HEK293 (cell line): ENCODE data around the gene ORM2.

Source experiments
- CTCF ChIA-PET: fragments of 350-600 bp; formaldehyde crosslinking; extraction: SDS; loops from one replicate; lab custom pipeline; 2021; ENCODE audit warnings: antibody characterized with exemption; lab: Yijun Ruan, JAX
- POLR2A ChIA-PET: fragments of 300-600 bp; formaldehyde crosslinking; extraction: SDS; loops from one replicate; lab custom pipeline; 2020; ENCODE audit warnings: antibody characterized with exemption, inconsistent platforms; lab: Yijun Ruan, JAX
- H3K27ac ChIP-seq: fragments of 200-500 bp; sonication (Bioruptor generic); 2 replicates; pipeline ENCODE4 v1.5.1; 2014; ENCODE audit warnings: low read depth, low read length, control low read depth, inconsistent platforms; ENCODE audit errors: extremely low read depth
- H3K36me3 ChIP-seq, 2 experiments: fragments of 200-500 bp in 1 of 2; sonication (Bioruptor generic) in 1 of 2; 1 replicate in 1 of 2; 2 replicates in 1 of 2; pipeline ENCODE4 v1.5.1; 2014 to 2017; ENCODE audit warnings: inconsistent platforms in 2 of 2, low read length in 2 of 2; ENCODE audit not compliant: control insufficient read depth in 2 of 2, insufficient read depth in 1 of 2
- H3K4me1 ChIP-seq: fragments of 200-500 bp; sonication (Bioruptor generic); 2 replicates; pipeline ENCODE4 v1.5.1; 2014; ENCODE audit warnings: mild to moderate bottlenecking, low read length, inconsistent platforms; ENCODE audit not compliant: control insufficient read depth, insufficient read depth
- H3K4me3 ChIP-seq: 2 replicates; pipeline ENCODE4 v1.5.1; 2011; ENCODE audit warnings: low read depth, mild to moderate bottlenecking, control low read depth, low read length, moderate library complexity
- H3K9me3 ChIP-seq: fragments of 200-500 bp; sonication (Bioruptor generic); 2 replicates; pipeline ENCODE4 v1.5.1; 2014; ENCODE audit warnings: low read depth, low read length, inconsistent platforms; ENCODE audit not compliant: control insufficient read depth, insufficient read depth
- FEZF1 ChIP-seq: fragments of 450-650 bp; formaldehyde crosslinking; IDR thresholded peaks from 2 replicates; pipeline ENCODE4 v1.5.1; 2016; ENCODE audit warnings: missing biosample characterization, missing genetic modification characterization
- KLF16 ChIP-seq: fragments of 450-650 bp; formaldehyde crosslinking; IDR thresholded peaks from 2 replicates; pipeline ENCODE4 v1.5.1; 2017; ENCODE audit warnings: missing biosample characterization, missing genetic modification characterization
- KLF9 ChIP-seq: fragments of 450-650 bp; formaldehyde crosslinking; IDR thresholded peaks from 2 replicates; pipeline ENCODE4 v1.5.1; 2016; ENCODE audit warnings: missing biosample characterization, missing genetic modification characterization, low read depth
- OSR2 ChIP-seq: fragments of 450-650 bp; formaldehyde crosslinking; IDR thresholded peaks from 2 replicates; pipeline ENCODE4 v1.5.1; 2016; ENCODE audit warnings: missing biosample characterization, missing genetic modification characterization
- RBAK ChIP-seq: fragments of 450-650 bp; formaldehyde crosslinking; IDR thresholded peaks from 2 replicates; pipeline ENCODE4 v1.5.1; 2016; ENCODE audit warnings: missing biosample characterization, missing genetic modification characterization
- ZBTB20 ChIP-seq: fragments of 450-650 bp; formaldehyde crosslinking; IDR thresholded peaks from 2 replicates; pipeline ENCODE4 v1.5.1; 2016; ENCODE audit warnings: missing biosample characterization, missing genetic modification characterization
- ZNF10 ChIP-seq: fragments of 450-650 bp; formaldehyde crosslinking; IDR thresholded peaks from 2 replicates; pipeline ENCODE4 v1.5.1; 2017; ENCODE audit warnings: missing biosample characterization, missing genetic modification characterization
- ZNF157 ChIP-seq: fragments of 450-650 bp; formaldehyde crosslinking; IDR thresholded peaks from 2 replicates; pipeline ENCODE4 v1.5.1; 2016; ENCODE audit warnings: missing biosample characterization, missing genetic modification characterization
- ZNF214 ChIP-seq: fragments of 450-650 bp; formaldehyde crosslinking; IDR thresholded peaks from 2 replicates; pipeline ENCODE4 v1.5.1; 2017; ENCODE audit warnings: missing biosample characterization, mild to moderate bottlenecking, missing genetic modification characterization, borderline replicate concordance
- ZNF302 ChIP-seq: fragments of 450-650 bp; formaldehyde crosslinking; IDR thresholded peaks from 2 replicates; pipeline ENCODE4 v1.5.1; 2016; ENCODE audit warnings: missing biosample characterization, missing genetic modification characterization, low read depth
- ZNF324 ChIP-seq: fragments of 450-650 bp; formaldehyde crosslinking; IDR thresholded peaks from 2 replicates; pipeline ENCODE4 v1.5.1; 2016; ENCODE audit warnings: missing biosample characterization, missing genetic modification characterization
- ZNF366 ChIP-seq: fragments of 450-650 bp; formaldehyde crosslinking; conservative IDR thresholded peaks from 2 replicates; pipeline ENCODE4 v1.5.1; 2016; ENCODE audit warnings: missing biosample characterization, missing genetic modification characterization
- ZNF48 ChIP-seq: fragments of 450-650 bp; formaldehyde crosslinking; IDR thresholded peaks from 2 replicates; pipeline ENCODE4 v1.5.1; 2016; ENCODE audit warnings: missing biosample characterization, missing genetic modification characterization
- ZNF558 ChIP-seq: fragments of 450-650 bp; formaldehyde crosslinking; IDR thresholded peaks from 2 replicates; pipeline ENCODE4 v1.5.1; 2016; ENCODE audit warnings: missing biosample characterization, missing genetic modification characterization
- ZNF654 ChIP-seq: fragments of 450-650 bp; formaldehyde crosslinking; IDR thresholded peaks from 2 replicates; pipeline ENCODE4 v1.5.1; 2016; ENCODE audit warnings: low read depth, missing biosample characterization, missing genetic modification characterization
- ZNF707 ChIP-seq: fragments of 450-650 bp; formaldehyde crosslinking; IDR thresholded peaks from 2 replicates; pipeline ENCODE4 v1.5.1; 2016; ENCODE audit warnings: missing biosample characterization, missing genetic modification characterization
- ZSCAN30 ChIP-seq: fragments of 450-650 bp; IDR thresholded peaks from 2 replicates; pipeline ENCODE4 v1.5.1; 2018; ENCODE audit warnings: missing biosample characterization, mild to moderate bottlenecking, missing genetic modification characterization, moderate library complexity
- TF ChIP-seq, protein P1 (sequence below): sonication (generic); formaldehyde crosslinking; IDR thresholded peaks from 2 replicates; pipeline ENCODE4 v1.8.1; 2022; ENCODE audit warnings: mild to moderate bottlenecking, moderate library complexity, missing genetic modification reagents
- TF ChIP-seq, protein P2 (sequence below): fragments of 450-650 bp; formaldehyde crosslinking; IDR thresholded peaks from 2 replicates; pipeline ENCODE4 v1.5.1; 2016; ENCODE audit warnings: missing biosample characterization, missing genetic modification characterization
- TF ChIP-seq, protein P3 (sequence below): fragments of 450-650 bp; formaldehyde crosslinking; IDR thresholded peaks from 2 replicates; pipeline ENCODE4 v1.5.1; 2016; ENCODE audit warnings: missing biosample characterization, missing genetic modification characterization, low read depth
- TF ChIP-seq, protein P4 (sequence below): fragments of 450-650 bp; formaldehyde crosslinking; IDR thresholded peaks from 2 replicates; pipeline ENCODE4 v1.5.1; 2016; ENCODE audit warnings: missing biosample characterization, missing genetic modification characterization
- TF ChIP-seq, protein P5 (sequence below): fragments of 450-650 bp; formaldehyde crosslinking; IDR thresholded peaks from 2 replicates; pipeline ENCODE4 v1.5.1; 2016; ENCODE audit warnings: missing biosample characterization, missing genetic modification characterization
- TF ChIP-seq, protein P6 (sequence below): fragments of 450-650 bp; formaldehyde crosslinking; IDR thresholded peaks from 2 replicates; pipeline ENCODE4 v1.5.1; 2016; ENCODE audit warnings: missing biosample characterization, missing genetic modification characterization

The ORM2 gene

DNA sequence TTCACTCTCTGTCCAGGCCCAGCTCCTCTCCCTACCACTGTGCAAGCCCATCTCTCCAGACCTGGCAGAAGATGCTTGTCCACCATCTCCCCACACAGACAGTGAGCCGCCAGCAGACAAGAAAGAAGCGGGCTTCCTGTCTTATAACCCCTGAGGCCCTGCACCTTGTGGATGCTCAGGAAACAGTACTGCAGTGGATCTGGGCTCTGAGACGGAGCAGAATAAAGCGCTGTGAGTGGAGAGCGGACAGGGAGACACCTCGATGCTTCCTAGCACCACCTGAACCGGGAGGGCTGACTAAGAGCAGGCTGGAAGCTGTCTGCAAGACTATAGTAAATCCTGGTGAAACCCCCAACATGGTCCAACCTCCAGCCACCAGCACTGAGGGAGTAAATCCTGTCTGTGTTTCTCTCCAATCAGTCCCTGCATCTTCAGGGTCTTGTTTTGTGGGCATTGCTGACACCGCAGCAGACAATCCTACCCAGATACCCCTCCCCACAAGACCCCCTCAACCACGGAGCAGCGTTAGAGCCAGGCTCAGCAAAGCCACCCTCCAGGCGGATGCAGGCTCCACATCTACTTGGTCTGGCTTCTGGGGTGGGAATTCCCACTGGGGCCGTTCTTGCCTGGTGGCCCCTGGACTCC, 18.7 kb downstream of the ORM2 start (continued):
- TF ChIP-seq OSR2 (tag by site-specific recombination) (no peak), ZNF324 (tag by site-specific recombination) (no peak), ZNF157 (tag by site-specific recombination) (no peak)
- TF ChIP-seq, protein P1, sequence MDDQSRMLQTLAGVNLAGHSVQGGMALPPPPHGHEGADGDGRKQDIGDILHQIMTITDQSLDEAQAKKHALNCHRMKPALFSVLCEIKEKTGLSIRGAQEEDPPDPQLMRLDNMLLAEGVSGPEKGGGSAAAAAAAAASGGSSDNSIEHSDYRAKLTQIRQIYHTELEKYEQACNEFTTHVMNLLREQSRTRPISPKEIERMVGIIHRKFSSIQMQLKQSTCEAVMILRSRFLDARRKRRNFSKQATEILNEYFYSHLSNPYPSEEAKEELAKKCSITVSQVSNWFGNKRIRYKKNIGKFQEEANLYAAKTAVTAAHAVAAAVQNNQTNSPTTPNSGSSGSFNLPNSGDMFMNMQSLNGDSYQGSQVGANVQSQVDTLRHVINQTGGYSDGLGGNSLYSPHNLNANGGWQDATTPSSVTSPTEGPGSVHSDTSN (CRISPR knock-in tag), result no peak
- TF ChIP-seq, protein P2, sequence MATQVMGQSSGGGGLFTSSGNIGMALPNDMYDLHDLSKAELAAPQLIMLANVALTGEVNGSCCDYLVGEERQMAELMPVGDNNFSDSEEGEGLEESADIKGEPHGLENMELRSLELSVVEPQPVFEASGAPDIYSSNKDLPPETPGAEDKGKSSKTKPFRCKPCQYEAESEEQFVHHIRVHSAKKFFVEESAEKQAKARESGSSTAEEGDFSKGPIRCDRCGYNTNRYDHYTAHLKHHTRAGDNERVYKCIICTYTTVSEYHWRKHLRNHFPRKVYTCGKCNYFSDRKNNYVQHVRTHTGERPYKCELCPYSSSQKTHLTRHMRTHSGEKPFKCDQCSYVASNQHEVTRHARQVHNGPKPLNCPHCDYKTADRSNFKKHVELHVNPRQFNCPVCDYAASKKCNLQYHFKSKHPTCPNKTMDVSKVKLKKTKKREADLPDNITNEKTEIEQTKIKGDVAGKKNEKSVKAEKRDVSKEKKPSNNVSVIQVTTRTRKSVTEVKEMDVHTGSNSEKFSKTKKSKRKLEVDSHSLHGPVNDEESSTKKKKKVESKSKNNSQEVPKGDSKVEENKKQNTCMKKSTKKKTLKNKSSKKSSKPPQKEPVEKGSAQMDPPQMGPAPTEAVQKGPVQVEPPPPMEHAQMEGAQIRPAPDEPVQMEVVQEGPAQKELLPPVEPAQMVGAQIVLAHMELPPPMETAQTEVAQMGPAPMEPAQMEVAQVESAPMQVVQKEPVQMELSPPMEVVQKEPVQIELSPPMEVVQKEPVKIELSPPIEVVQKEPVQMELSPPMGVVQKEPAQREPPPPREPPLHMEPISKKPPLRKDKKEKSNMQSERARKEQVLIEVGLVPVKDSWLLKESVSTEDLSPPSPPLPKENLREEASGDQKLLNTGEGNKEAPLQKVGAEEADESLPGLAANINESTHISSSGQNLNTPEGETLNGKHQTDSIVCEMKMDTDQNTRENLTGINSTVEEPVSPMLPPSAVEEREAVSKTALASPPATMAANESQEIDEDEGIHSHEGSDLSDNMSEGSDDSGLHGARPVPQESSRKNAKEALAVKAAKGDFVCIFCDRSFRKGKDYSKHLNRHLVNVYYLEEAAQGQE (tag by site-specific recombination), result no peak
- TF ChIP-seq, protein P3, sequence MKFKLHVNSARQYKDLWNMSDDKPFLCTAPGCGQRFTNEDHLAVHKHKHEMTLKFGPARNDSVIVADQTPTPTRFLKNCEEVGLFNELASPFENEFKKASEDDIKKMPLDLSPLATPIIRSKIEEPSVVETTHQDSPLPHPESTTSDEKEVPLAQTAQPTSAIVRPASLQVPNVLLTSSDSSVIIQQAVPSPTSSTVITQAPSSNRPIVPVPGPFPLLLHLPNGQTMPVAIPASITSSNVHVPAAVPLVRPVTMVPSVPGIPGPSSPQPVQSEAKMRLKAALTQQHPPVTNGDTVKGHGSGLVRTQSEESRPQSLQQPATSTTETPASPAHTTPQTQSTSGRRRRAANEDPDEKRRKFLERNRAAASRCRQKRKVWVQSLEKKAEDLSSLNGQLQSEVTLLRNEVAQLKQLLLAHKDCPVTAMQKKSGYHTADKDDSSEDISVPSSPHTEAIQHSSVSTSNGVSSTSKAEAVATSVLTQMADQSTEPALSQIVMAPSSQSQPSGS, result no peak

DNA sequence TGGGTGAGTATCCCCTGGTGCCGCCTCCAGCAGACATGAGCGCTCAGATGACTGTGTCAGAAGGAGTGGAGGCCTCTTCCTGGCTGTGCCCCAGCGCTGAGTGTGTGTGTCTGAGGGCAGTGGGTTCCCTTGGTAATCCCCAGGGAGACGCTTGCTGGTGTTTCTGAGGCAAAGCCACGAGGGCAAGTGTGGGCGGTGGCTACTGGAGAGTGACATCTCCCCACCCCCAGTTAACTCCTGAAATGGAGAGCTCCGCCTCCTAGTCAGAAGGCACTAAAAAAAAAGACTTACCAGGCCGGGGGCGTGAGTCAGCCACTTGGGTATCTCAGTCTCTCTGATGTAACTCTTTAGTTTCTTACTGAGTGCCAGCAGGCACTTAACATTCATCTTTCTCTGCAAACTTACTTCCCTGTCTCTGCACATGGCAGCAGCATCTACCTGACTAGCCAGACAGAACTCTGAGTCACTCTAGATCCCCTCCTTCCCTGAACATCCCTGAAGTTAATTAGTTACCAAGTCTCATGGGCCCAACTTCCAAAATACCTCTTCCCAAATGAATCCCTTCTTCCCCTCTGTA, 19.3 kb downstream of the ORM2 start:
- Histone ChIP-seq H3K27ac (peak overlapping the region; percentile 53; the same call in 1 of the 2 replicates), H3K9me3 (no peaks in the 10 kb centered on the region), H3K4me1 (peaks cover 8% of the 10 kb centered on the region), H3K36me3 (no peaks in the 10 kb centered on the region), H3K4me3 (no peak overlapping the region)
- ChIA-PET POLR2A (interaction anchor here (0.7 kb wide), 1 partner anchor 20 kb away, joined by 3 read pairs; no protein-coding TSS in a partner anchor), CTCF (interaction anchor here (0.8 to 1.0 kb wide), 2 partner anchors 10 to 666 kb away, joined by 3 to 4 read pairs; no protein-coding TSS in a partner anchor)
- TF ChIP-seq, protein P4, sequence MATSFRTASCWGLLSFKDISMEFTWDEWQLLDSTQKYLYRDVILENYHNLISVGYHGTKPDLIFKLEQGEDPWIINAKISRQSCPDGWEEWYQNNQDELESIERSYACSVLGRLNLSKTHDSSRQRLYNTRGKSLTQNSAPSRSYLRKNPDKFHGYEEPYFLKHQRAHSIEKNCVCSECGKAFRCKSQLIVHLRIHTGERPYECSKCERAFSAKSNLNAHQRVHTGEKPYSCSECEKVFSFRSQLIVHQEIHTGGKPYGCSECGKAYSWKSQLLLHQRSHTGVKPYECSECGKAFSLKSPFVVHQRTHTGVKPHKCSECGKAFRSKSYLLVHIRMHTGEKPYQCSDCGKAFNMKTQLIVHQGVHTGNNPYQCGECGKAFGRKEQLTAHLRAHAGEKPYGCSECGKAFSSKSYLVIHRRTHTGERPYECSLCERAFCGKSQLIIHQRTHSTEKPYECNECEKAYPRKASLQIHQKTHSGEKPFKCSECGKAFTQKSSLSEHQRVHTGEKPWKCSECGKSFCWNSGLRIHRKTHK (tag by site-specific recombination), result no peak
- TF ChIP-seq ZNF654 (tag by site-specific recombination) (no peak), ZNF302 (tag by site-specific recombination) (no peak), ZNF214 (tag by site-specific recombination) (no peak), ZSCAN30 (tag by site-specific recombination) (no peak), RBAK (tag by site-specific recombination) (no peak), ZBTB20 (tag by site-specific recombination) (no peak), ZNF558 (tag by site-specific recombination) (no peak), KLF9 (tag by site-specific recombination) (peak; percentile 12; the same call in 1 of the 2 replicates), ZNF48 (tag by site-specific recombination) (no peak), KLF16 (tag by site-specific recombination) (0 out of 2 replicates have a peak, but pooled peaks have one; percentile 25), OSR2 (tag by site-specific recombination) (peak; percentile 66; the same call in 1 of the 2 replicates), FEZF1 (tag by site-specific recombination) (peak; percentile 68), ZNF366 (tag by site-specific recombination) (peak; percentile 66), ZNF707 (tag by site-specific recombination) (no peak), ZNF10 (tag by site-specific recombination) (no peak)
- TF ChIP-seq, protein P3, result no peak
- TF ChIP-seq, protein P5, sequence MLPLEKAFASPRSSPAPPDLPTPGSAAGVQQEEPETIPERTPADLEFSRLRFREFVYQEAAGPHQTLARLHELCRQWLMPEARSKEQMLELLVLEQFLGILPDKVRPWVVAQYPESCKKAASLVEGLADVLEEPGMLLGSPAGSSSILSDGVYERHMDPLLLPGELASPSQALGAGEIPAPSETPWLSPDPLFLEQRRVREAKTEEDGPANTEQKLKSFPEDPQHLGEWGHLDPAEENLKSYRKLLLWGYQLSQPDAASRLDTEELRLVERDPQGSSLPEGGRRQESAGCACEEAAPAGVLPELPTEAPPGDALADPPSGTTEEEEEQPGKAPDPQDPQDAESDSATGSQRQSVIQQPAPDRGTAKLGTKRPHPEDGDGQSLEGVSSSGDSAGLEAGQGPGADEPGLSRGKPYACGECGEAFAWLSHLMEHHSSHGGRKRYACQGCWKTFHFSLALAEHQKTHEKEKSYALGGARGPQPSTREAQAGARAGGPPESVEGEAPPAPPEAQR, result no peak
- TF ChIP-seq, protein P6, sequence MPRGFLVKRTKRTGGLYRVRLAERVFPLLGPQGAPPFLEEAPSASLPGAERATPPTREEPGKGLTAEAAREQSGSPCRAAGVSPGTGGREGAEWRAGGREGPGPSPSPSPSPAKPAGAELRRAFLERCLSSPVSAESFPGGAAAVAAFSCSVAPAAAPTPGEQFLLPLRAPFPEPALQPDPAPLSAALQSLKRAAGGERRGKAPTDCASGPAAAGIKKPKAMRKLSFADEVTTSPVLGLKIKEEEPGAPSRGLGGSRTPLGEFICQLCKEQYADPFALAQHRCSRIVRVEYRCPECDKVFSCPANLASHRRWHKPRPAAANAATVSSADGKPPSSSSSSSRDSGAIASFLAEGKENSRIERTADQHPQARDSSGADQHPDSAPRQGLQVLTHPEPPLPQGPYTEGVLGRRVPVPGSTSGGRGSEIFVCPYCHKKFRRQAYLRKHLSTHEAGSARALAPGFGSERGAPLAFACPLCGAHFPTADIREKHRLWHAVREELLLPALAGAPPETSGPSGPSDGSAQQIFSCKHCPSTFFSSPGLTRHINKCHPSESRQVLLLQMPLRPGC (tag by site-specific recombination), result no peak
